SJSA1 (cell line): ENCODE measurements around the gene JDP2. TPM values are rescaled to one million over a fixed set of nuclear protein-coding genes. Genes with fewer than 3 reads are reported as not detected.

Experiments used
- DNase-seq, 2 experiments: peaks; one replicate each; pipeline ENCODE4 v3.0.0-alpha.2; 2015 to 2020; ENCODE audit warnings: low spot score in 2 of 2, low read depth in 1 of 2
- H3K27ac ChIP-seq: fragments of 250-450 bp; sonication (Bioruptor Pico); 2 replicates; pipeline ENCODE4 v1.5.1; 2020; ENCODE audit warnings: mild to moderate bottlenecking, moderate library complexity
- H3K27me3 ChIP-seq: fragments of 250-450 bp; sonication (Bioruptor Pico); replicated peaks from 2 replicates; pipeline ENCODE4 v1.5.1; 2020; ENCODE audit warnings: mild to moderate bottlenecking, moderate library complexity
- H3K36me3 ChIP-seq: fragments of 250-450 bp; sonication (Bioruptor Pico); 2 replicates; pipeline ENCODE4 v1.5.1; 2020; ENCODE audit warnings: mild to moderate bottlenecking
- H3K4me1 ChIP-seq: fragments of 250-450 bp; sonication (Bioruptor Pico); replicated peaks from 2 replicates; pipeline ENCODE4 v1.6.1; 2021; ENCODE audit warnings: mild to moderate bottlenecking
- H3K4me3 ChIP-seq: fragments of 250-450 bp; sonication (Bioruptor Pico); 2 replicates; pipeline ENCODE4 v1.5.1; 2020; ENCODE audit warnings: mild to moderate bottlenecking
- H3K9me3 ChIP-seq: fragments of 250-450 bp; sonication (Bioruptor Pico); replicated peaks from 2 replicates; pipeline ENCODE4 v1.5.1; 2020; ENCODE audit warnings: mild to moderate bottlenecking
- total RNA-seq: library from RNA; depleted of rRNA; stranded (reverse); fragments of >200 nt; shearing (Covaris generic); gene quantifications from 2 replicates; pipeline ENCODE4 v1.2.3, GENCODE V29; 2014

Gene JDP2
- total RNA-seq, 1 experiment from 2014 or later = 73.9 TPM

DNA sequence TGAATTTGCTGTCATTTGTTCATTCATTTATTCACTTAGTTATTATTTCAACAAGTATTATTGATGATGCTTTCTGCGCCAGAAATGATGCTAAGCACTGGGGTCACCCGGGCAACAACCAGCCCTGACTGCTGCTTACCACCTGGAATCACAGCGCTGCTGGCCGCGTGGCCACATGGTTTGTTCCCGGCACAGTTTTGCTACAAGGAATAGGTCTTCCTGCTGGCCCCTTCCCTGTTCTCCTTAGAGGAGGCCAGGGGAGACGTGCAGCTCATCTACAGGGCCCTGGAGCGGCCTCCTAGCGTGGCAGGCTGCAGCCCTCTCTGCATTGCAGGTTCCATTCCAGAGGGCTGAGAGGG, 7.0 kb downstream of the JDP2 start:
- Histone ChIP-seq H3K9me3 (no peaks in the 10 kb centered on the region), H3K4me3 (no peak overlapping the region), H3K36me3 (peaks cover 72% of the 10 kb centered on the region), H3K4me1 (peaks cover 9% of the 10 kb centered on the region), H3K27ac (no peak overlapping the region), H3K27me3 (no peaks in the 10 kb centered on the region)
- no peak for DNase-seq

DNA sequence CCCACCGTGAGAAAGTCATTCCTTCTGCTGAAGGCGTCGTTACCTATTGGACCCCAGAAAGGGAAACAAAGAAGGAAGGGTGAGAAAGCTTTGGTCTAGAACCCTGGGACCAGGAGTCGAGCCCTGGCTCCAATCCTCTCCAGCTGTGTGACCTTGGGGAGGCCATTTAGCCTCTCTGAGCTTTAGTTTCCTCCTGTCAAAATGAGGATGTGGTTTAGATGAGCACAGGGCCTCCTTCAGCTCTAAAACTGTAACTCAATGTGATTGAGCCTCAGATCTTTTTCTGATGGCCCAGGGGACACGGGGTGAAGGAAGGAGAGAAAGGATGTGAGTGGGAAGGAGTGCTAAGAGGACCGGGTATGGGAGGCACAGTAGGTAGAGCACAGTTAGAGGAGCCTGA, 7.7 kb downstream of the JDP2 start:
- DNase-seq = no peak
- Histone ChIP-seq H3K4me3 (no peak overlapping the region), H3K36me3 (peaks cover 76% of the 10 kb centered on the region), H3K27ac (no peak overlapping the region), H3K27me3 (no peaks in the 10 kb centered on the region), H3K9me3 (no peaks in the 10 kb centered on the region), H3K4me1 (peaks cover 3% of the 10 kb centered on the region)

- Histone ChIP-seq H3K27me3 (no peaks in the 10 kb centered on the region), H3K4me1 (peaks cover 12% of the 10 kb centered on the region), H3K4me3 (no peak overlapping the region), H3K9me3 (no peaks in the 10 kb centered on the region), H3K36me3 (peaks cover 81% of the 10 kb centered on the region), H3K27ac (no peak overlapping the region)
- DNase-seq = no peak
Measured at GRCh38 chr14:75437201-75438143, 9.7 kb downstream of the JDP2 start.

DNA sequence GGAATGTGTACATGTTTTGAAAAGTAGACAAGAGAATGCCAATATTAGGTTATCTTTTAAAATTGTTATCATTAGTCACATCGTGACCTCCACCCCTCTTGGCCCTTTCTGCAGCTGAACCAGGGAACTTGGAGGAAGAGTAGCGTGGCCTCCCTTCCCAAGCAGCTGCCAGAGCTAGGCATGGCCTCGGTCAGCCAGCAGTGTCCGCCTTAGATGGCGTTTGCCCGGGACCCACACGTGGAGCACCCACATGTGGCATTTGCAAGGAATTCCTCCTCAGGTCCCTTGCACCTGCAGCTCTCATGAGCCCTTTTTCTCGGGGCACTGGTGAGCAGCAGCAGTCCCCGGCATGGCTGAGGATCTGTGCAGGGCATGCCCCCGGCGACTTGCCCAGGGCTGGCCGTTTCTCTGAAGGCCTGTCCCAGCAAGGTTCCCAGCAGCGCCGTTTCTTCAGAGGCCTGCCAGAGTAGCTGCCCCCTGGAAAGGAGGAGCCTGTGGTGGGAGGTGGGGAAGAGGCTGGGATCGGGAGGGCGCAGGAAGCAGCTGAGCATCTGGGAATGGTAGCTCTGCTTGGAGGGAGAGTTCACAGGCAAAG, 10.8 kb downstream of the JDP2 start:
- H3K4me1 ChIP-seq = peaks cover 17% of the 10 kb centered on the region
- peaks cover 88% of the 10 kb centered on the region for H3K36me3 ChIP-seq
- H3K27ac ChIP-seq = no peak overlapping the region
- no peak for DNase-seq
- H3K9me3 ChIP-seq = no peaks in the 10 kb centered on the region
- no peaks in the 10 kb centered on the region for H3K27me3 ChIP-seq
- H3K4me3 ChIP-seq = no peak overlapping the region

DNA sequence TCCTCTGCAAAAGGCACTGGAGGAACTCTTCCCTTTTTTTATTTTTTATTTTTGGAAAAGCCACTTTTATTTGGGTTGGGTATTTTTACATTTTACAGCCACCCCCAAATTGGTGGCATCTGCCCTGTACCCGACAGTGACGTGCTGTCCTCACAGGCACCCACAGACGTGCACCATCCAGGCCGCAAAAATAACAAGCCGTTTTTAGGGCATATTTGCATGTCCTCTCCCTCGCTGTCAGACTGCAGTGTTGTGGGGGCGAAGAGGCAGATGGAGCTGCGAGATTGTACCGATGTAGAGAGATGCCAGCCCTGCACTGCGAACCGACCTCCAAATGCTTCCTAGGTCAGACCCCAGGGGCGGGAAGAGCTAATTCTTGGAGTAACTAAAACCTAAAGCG, 12.2 kb downstream of the JDP2 start:
- Histone ChIP-seq H3K27me3 (no peaks in the 10 kb centered on the region), H3K4me3 (no peak overlapping the region), H3K27ac (no peak overlapping the region), H3K36me3 (peaks cover 88% of the 10 kb centered on the region), H3K4me1 (peaks cover 17% of the 10 kb centered on the region), H3K9me3 (no peaks in the 10 kb centered on the region)
- no peak for DNase-seq

DNA sequence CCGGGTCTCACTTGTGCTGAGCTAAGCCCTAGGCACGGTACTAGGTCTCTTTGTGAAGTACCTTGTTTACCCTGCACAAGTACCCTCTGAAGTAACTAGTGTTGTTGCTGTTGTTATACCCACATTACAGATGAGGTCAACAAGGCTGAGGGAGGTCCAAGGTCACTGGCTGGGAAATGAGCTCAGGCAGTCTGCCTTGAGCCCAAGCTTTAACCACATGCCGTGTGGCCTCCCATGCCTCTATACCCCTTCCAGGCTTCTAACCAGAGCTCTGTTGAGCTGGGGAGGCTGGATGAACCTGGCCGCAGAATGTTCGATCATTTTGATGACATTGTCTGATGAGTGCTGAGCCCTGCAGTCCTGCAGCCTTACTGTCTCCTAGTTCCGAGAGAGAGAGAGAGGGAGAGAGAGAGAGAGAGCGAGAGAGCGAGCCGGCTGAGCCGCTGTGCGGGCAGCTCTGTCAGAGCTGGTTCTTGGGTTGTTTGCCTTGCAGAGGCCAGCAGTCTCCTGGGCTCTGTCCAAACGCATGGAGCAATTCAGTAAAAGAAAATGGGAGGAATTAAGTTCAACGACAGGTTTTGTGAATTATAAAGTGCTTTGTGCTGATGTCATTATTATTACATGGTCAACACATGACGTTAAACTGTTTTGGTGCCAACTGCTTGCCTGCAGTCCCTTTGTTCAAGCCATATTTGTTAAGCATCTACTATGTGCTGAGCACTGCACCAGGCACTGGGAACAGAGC, 13.1 kb downstream of the JDP2 start:
- Histone ChIP-seq H3K36me3 (peaks cover 92% of the 10 kb centered on the region), H3K4me3 (no peak overlapping the region), H3K4me1 (peaks cover 17% of the 10 kb centered on the region), H3K27ac (no peak overlapping the region), H3K27me3 (no peaks in the 10 kb centered on the region), H3K9me3 (no peaks in the 10 kb centered on the region)
- no peak for DNase-seq

- DNase-seq = no peak
- Histone ChIP-seq H3K27ac (no peak overlapping the region), H3K4me1 (peaks cover 17% of the 10 kb centered on the region), H3K36me3 (peaks cover 87% of the 10 kb centered on the region), H3K4me3 (no peak overlapping the region), H3K27me3 (no peaks in the 10 kb centered on the region), H3K9me3 (no peaks in the 10 kb centered on the region)
Measured at GRCh38 chr14:75441728-75442127, 13.9 kb downstream of the JDP2 start.

DNA sequence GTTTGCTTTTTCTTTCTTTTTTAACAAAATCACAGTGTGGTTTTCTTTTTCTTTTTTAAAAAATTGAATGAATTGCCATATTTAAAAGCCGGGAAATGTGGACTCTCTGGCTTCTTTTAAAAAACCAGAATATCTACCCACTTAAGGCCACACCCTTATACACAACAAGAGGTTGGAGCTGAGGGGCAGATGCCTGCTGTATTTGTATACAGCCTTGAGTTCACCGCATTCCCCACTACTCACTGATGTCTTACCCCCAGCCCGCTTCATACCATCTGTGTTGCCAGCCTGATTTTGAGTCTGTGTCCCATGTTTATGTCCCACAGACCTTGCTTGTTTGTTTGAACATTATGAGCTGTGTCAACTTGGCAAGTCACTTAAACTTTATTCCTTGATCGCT, 14.3 kb downstream of the JDP2 start:
- H3K9me3 ChIP-seq = no peaks in the 10 kb centered on the region
- H3K4me3 ChIP-seq = no peak overlapping the region
- H3K4me1 ChIP-seq = peaks cover 17% of the 10 kb centered on the region
- DNase-seq = no peak
- peaks cover 92% of the 10 kb centered on the region for H3K36me3 ChIP-seq
- H3K27me3 ChIP-seq = no peaks in the 10 kb centered on the region
- peak overlapping the region; percentile 25; the same call in 1 of the 2 replicates for H3K27ac ChIP-seq

DNA sequence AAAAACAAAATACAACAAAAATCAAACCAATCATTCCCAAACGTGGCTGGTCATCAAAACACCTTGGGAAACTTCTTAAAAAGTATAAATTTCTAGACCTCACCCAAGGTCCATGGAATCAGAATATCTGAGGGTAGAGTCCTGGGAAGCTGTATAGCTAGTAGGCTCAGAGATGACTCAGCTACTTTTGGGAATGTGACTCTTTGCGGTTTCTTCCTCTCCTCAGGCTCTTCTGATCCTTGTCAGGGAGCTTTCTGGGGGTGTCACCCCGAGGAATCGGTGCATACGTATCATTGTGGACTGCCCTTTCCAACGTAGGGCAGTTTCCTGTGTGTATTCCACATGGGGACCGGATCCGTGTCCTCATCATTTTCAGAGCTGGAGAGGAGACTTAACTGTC, 14.8 kb downstream of the JDP2 start:
- H3K4me1 ChIP-seq = peaks cover 17% of the 10 kb centered on the region
- H3K36me3 ChIP-seq = peaks cover 89% of the 10 kb centered on the region
- peak overlapping the region; percentile 25; the same call in 1 of the 2 replicates for H3K27ac ChIP-seq
- H3K27me3 ChIP-seq = no peaks in the 10 kb centered on the region
- DNase-seq = no peak
- no peaks in the 10 kb centered on the region for H3K9me3 ChIP-seq
- H3K4me3 ChIP-seq = no peak overlapping the region

- Histone ChIP-seq H3K4me1 (peaks cover 17% of the 10 kb centered on the region), H3K27me3 (no peaks in the 10 kb centered on the region), H3K36me3 (peaks cover 90% of the 10 kb centered on the region), H3K27ac (peak overlapping the region; percentile 25; the same call in 1 of the 2 replicates), H3K9me3 (no peaks in the 10 kb centered on the region), H3K4me3 (no peak overlapping the region)
- DNase-seq = no peak
Measured at GRCh38 chr14:75443203-75443969, 15.6 kb downstream of the JDP2 start.

- H3K9me3 ChIP-seq = no peaks in the 10 kb centered on the region
- no peak overlapping the region for H3K27ac ChIP-seq
- peaks cover 25% of the 10 kb centered on the region for H3K4me1 ChIP-seq
- peaks cover 76% of the 10 kb centered on the region for H3K36me3 ChIP-seq
- H3K4me3 ChIP-seq = no peak overlapping the region
- H3K27me3 ChIP-seq = no peaks in the 10 kb centered on the region
- DNase-seq = no peak
Measured at GRCh38 chr14:75445236-75445635, 17.4 kb downstream of the JDP2 start.

- no peak overlapping the region for H3K27ac ChIP-seq
- DNase-seq = no peak
- H3K36me3 ChIP-seq = peaks cover 75% of the 10 kb centered on the region
- no peak overlapping the region for H3K4me3 ChIP-seq
- no peaks in the 10 kb centered on the region for H3K9me3 ChIP-seq
- H3K4me1 ChIP-seq = peaks cover 26% of the 10 kb centered on the region
- H3K27me3 ChIP-seq = no peaks in the 10 kb centered on the region
Measured at GRCh38 chr14:75445963-75446362, 18.1 kb downstream of the JDP2 start.

- DNase-seq = no peak
- Histone ChIP-seq H3K27ac (no peak overlapping the region), H3K4me1 (peaks cover 25% of the 10 kb centered on the region), H3K4me3 (no peak overlapping the region), H3K27me3 (no peaks in the 10 kb centered on the region), H3K9me3 (no peaks in the 10 kb centered on the region), H3K36me3 (peaks cover 73% of the 10 kb centered on the region)
Measured at GRCh38 chr14:75446447-75446846, 18.6 kb downstream of the JDP2 start.
